ENCODE results near the gene ZNF516.

GRCh38 chr18:76506974-76507764 lies 12.1 kb upstream of the ZNF516 start:
- no peak for TF ChIP-seq CTCF (IDR thresholded peaks at IDR 0.05)
- TF ChIP-seq POLR2A (IDR thresholded peaks at IDR 0.05) = no peak
